HG03442 (cell line): Measurements from ENCODE around the gene CFAP107.
"Not testable (repeated sequence)": the region's sequence is repeated elsewhere in the genome, so short reads cannot be mapped to it uniquely, and the experiment has no call there.

Source experiments
- ATAC-seq: cut with Tn5 transposase; IDR thresholded peaks from one replicate; pipeline ENCODE4 v1.9.1; 2021; ENCODE audit warnings: mild to moderate bottlenecking, moderate library complexity; ENCODE audit not compliant: unreplicated experiment

Gene CFAP107

GRCh38 chr1:12776801-12777557 lies 31.0 kb downstream of the CFAP107 start:
- ATAC-seq: no peak

- ATAC-seq: no peak
These were observed 32.1 kb downstream of the CFAP107 start for GRCh38 chr1:12778061-12778460.

GRCh38 chr1:12778907-12779306 lies 32.9 kb downstream of the CFAP107 start:
- no peak for ATAC-seq

GRCh38 chr1:12781488-12781887 lies 35.5 kb downstream of the CFAP107 start:
- ATAC-seq: not testable (repeated sequence)

GRCh38 chr1:12783783-12784182 lies 37.8 kb downstream of the CFAP107 start:
- ATAC-seq: not testable (repeated sequence)

- not testable (repeated sequence) for ATAC-seq
These were observed 38.7 kb downstream of the CFAP107 start for GRCh38 chr1:12784729-12785128.

GRCh38 chr1:12791097-12791496 lies 45.1 kb downstream of the CFAP107 start, which contains the start of gene PRAMEF1:
PRAMEF1 (plus strand) TSS chr1:12791397; CDS start chr1:12793228, 1,831 bp downstream.
- not testable (repeated sequence) for ATAC-seq

GRCh38 chr1:12798911-12799310 lies 52.9 kb downstream of the CFAP107 start:
- no peak for ATAC-seq

GRCh38 chr1:12799730-12800129 lies 53.7 kb downstream of the CFAP107 start:
- no peak for ATAC-seq

- no peak for ATAC-seq
These were observed 63.9 kb downstream of the CFAP107 start for GRCh38 chr1:12809933-12810332.

- ATAC-seq: no peak
These were observed 64.8 kb downstream of the CFAP107 start for GRCh38 chr1:12810691-12811408.

GRCh38 chr1:12811409-12811784 lies 65.4 kb downstream of the CFAP107 start:
- no peak for ATAC-seq
